HepG2 (cell line): ENCODE measurements around the gene GGT1. TPM values are rescaled to one million over a fixed set of nuclear protein-coding genes. Genes with fewer than 3 reads are reported as not detected.

Source experiments
- ATF7 ChIP-seq, 2 experiments: fragments of 450-650 bp in 1 of 2; sonication (generic) in 1 of 2; formaldehyde crosslinking in 1 of 2; IDR thresholded peaks; 2 replicates each; pipeline versions ENCODE4 v1.4.0 to v1.6.1; 2016 to 2020; ENCODE audit warnings: antibody characterized with exemption in 1 of 2, mild to moderate bottlenecking in 1 of 2, missing genetic modification reagents in 1 of 2
- GATAD1 ChIP-seq: IDR thresholded peaks from 2 replicates; pipeline ENCODE4 v1.6.1; 2016; ENCODE audit warnings: missing genetic modification reagents, missing compliant biosample characterization
- HNRNPL ChIP-seq: fragments of 200-400 bp; formaldehyde crosslinking; IDR thresholded peaks from 2 replicates; pipeline ENCODE4 v1.6.1; 2017; ENCODE audit warnings: mild to moderate bottlenecking, low read depth, low read length
- IKZF4 ChIP-seq: sonication (generic); formaldehyde crosslinking; IDR thresholded peaks from 2 replicates; pipeline ENCODE4 v1.5.1; 2020; ENCODE audit warnings: borderline replicate concordance, mild to moderate bottlenecking, low read depth, missing genetic modification reagents; ENCODE audit errors: not compliant biosample characterization
- KDM5B ChIP-seq: sonication (generic); formaldehyde crosslinking; IDR thresholded peaks from 2 replicates; pipeline ENCODE4 v1.4.0; 2020; ENCODE audit warnings: missing genetic modification reagents, mild to moderate bottlenecking, borderline replicate concordance
- MAX ChIP-seq: IDR thresholded peaks from 2 replicates; pipeline ENCODE4 v1.6.1; 2012; ENCODE audit warnings: inconsistent platforms
- MTERF4 ChIP-seq: sonication (generic); formaldehyde crosslinking; IDR thresholded peaks from 2 replicates; pipeline ENCODE4 v1.8.0; 2023; ENCODE audit warnings: mild to moderate bottlenecking, missing genetic modification reagents
- NCOA2 ChIP-seq: sonication (generic); formaldehyde crosslinking; IDR thresholded peaks from 2 replicates; pipeline ENCODE4 v1.8.0; 2022; ENCODE audit warnings: inconsistent platforms
- NFKB2 ChIP-seq: sonication (generic); formaldehyde crosslinking; IDR thresholded peaks from 2 replicates; pipeline ENCODE4 v1.4.0; 2020; ENCODE audit warnings: missing genetic modification reagents, borderline replicate concordance
- PAWR ChIP-seq: sonication (generic); formaldehyde crosslinking; IDR thresholded peaks from 2 replicates; pipeline ENCODE4 v1.4.0; 2020; ENCODE audit warnings: missing genetic modification reagents, mild to moderate bottlenecking, borderline replicate concordance
- PHB2 ChIP-seq: fragments of 450-650 bp; IDR thresholded peaks from 2 replicates; pipeline ENCODE4 v1.6.1; 2018; ENCODE audit not compliant: partially characterized antibody
- PHF20 ChIP-seq: sonication (generic); formaldehyde crosslinking; IDR thresholded peaks from 2 replicates; pipeline ENCODE4 v1.5.0; 2020; ENCODE audit warnings: mild to moderate bottlenecking, missing genetic modification reagents
- POLR2A ChIP-seq, 2 experiments: IDR thresholded peaks; 2 replicates each; pipeline ENCODE4 v1.6.1; 2011; ENCODE audit warnings: low read depth in 2 of 2, low read length in 2 of 2, mild to moderate bottlenecking in 1 of 2, moderate library complexity in 1 of 2; ENCODE audit not compliant: insufficient read depth in 1 of 2
- SP4 ChIP-seq: sonication (generic); formaldehyde crosslinking; IDR thresholded peaks from 2 replicates; pipeline ENCODE4 v1.8.1; 2023; ENCODE audit warnings: mild to moderate bottlenecking, missing genetic modification reagents
- TOPORS ChIP-seq: sonication (generic); formaldehyde crosslinking; IDR thresholded peaks from 2 replicates; pipeline ENCODE4 v1.8.0; 2023; ENCODE audit warnings: mild to moderate bottlenecking, missing genetic modification reagents
- YEATS4 ChIP-seq: sonication (generic); formaldehyde crosslinking; IDR thresholded peaks from 2 replicates; pipeline ENCODE4 v1.4.0; 2020; ENCODE audit warnings: missing genetic modification reagents, borderline replicate concordance
- ZBTB8A ChIP-seq: sonication (generic); formaldehyde crosslinking; IDR thresholded peaks from 2 replicates; pipeline ENCODE4 v1.4.0; 2020; ENCODE audit warnings: mild to moderate bottlenecking, low read depth, missing genetic modification reagents, borderline replicate concordance
- ZNF589 ChIP-seq: sonication (generic); formaldehyde crosslinking; conservative IDR thresholded peaks from 2 replicates; pipeline ENCODE4 v1.8.0; 2022; ENCODE audit warnings: mild to moderate bottlenecking, moderate library complexity, missing genetic modification reagents
- ZNF766 ChIP-seq: sonication (generic); formaldehyde crosslinking; IDR thresholded peaks from 2 replicates; pipeline ENCODE4 v1.5.0; 2020; ENCODE audit warnings: missing genetic modification reagents, borderline replicate concordance
- ZNF788 ChIP-seq: sonication (generic); formaldehyde crosslinking; IDR thresholded peaks from 2 replicates; pipeline ENCODE4 v1.5.0; 2020; ENCODE audit warnings: mild to moderate bottlenecking, missing genetic modification reagents, borderline replicate concordance
- polyA plus RNA-seq, 8 experiments: library from polyadenylated mRNA; depleted of rRNA in 3 of 8; stranded (reverse) in 7 of 8; unstranded in 1 of 8; fragments of >200 nt; fragmentation: Illumina TruSeq in 4 of 8; extraction: Trizol in 4 of 8; gene quantifications; 2 replicates each; pipeline versions ENCODE4 v1.2.1 to v1.2.3, GENCODE V29; 2011 to 2016; ENCODE audit warnings: low read depth in 4 of 8, missing spikeins in 1 of 8, mixed read lengths in 1 of 8; ENCODE audit not compliant: insufficient read depth in 1 of 8
- total RNA-seq, 5 experiments: library from RNA; depleted of rRNA; stranded (reverse); fragments of >200 nt; fragmentation: Illumina TruSeq; extraction: Trizol; gene quantifications; 2 replicates each; pipeline ENCODE4 v1.2.3, GENCODE V29; 2016; ENCODE audit warnings: low read depth in 1 of 5
- TF ChIP-seq, protein P1 (sequence below): IDR thresholded peaks from 2 replicates; pipeline ENCODE4 v1.6.1; 2018; ENCODE audit warnings: missing genetic modification reagents, mild to moderate bottlenecking, missing compliant biosample characterization
- TF ChIP-seq, protein P2 (sequence below): sonication (generic); formaldehyde crosslinking; IDR thresholded peaks from 2 replicates; pipeline ENCODE4 v1.5.0; 2020; ENCODE audit warnings: missing genetic modification reagents, mild to moderate bottlenecking, borderline replicate concordance
- TF ChIP-seq, protein P3 (sequence below): sonication (generic); formaldehyde crosslinking; IDR thresholded peaks from 2 replicates; pipeline ENCODE4 v1.9.0; 2021; ENCODE audit warnings: missing genetic modification reagents, borderline replicate concordance

Gene GGT1
- total and polyA plus RNA-seq, 2 of the 13 experiments (the other 11 are each of a cell fraction or from before 2014, with no cell fraction given) = 29.9 to 103 TPM

DNA sequence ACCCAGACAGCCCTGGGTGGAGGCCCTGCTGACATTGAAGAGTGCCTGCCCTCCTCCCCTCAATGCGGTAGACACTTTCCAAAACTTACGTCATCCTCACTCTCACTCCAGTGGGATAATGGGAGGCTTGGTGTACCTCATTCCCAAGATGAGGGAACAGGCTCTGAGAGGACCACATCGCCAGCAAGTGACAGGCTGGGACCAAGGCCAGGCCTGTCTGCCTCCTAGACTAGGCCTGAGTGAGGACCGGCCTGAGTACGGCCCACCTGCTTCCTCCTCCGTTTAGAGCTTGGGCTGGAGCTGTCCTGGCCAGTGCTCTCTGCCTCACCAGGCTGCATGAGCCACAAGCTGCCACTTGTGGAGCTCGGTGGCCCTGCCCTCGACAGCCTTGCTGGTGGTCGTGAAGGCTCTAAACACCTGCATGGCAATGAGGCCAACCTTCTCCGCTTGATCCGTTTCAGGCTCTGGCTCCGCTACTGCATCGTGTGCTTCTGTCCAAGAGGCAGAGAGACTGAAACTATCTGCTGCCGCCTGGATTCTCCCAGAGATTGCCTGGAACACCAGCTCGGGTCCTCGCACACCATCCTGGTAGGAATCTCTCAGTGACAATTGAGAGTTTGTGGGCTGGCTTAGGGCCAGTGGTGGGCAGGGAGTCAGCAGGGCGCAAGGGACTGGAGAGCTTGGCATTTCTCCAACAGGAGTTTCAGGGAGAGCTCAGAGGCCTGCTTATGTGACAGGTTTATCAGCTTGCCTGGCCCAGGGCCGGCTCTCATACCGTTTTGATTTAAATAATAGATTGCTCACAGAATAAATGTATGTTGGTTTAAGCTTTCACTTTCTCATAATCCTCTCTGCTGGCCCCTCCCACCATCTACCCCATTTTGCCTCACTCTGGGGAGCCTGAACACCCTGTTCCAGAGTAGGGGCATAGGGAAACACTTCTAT lies 19.5 kb upstream of the GGT1 start (continued):
- TF ChIP-seq, protein P1, sequence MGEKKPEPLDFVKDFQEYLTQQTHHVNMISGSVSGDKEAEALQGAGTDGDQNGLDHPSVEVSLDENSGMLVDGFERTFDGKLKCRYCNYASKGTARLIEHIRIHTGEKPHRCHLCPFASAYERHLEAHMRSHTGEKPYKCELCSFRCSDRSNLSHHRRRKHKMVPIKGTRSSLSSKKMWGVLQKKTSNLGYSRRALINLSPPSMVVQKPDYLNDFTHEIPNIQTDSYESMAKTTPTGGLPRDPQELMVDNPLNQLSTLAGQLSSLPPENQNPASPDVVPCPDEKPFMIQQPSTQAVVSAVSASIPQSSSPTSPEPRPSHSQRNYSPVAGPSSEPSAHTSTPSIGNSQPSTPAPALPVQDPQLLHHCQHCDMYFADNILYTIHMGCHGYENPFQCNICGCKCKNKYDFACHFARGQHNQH (CRISPR knock-in tag) = 0 out of 2 replicates have a peak, but pooled peaks have one; percentile 22
- TF ChIP-seq ZBTB8A (CRISPR knock-in tag) (peak; percentile 50; the same call in 1 of the 2 replicates), ZNF766 (peak; percentile 34; the same call in 1 of the 2 replicates), GATAD1 (no peak), PHB2 (no peak), POLR2A (IDR thresholded peaks at IDR 0.05; ENCODE audit: insufficient read depth in 1 of 2, low read depth in 2 of 2, low read length in 2 of 2) (peak in 1 of 2 experiments; percentile 44; a peak in 1 of 4 replicates), ZNF589 (CRISPR knock-in tag) (no peak), NFKB2 (CRISPR knock-in tag) (peak; percentile 13; the same call in 1 of the 2 replicates), PAWR (no peak), ATF7 (IDR thresholded peaks at IDR 0.05) (no peak), ATF7 (CRISPR knock-in tag; IDR thresholded peaks at IDR 0.05) (0 out of 2 replicates have a peak, but pooled peaks have one; percentile 23), ZNF788 (CRISPR knock-in tag) (0 out of 2 replicates have a peak, but pooled peaks have one; percentile 5), IKZF4 (CRISPR knock-in tag) (peak; percentile 29), MAX (peak; percentile 64), KDM5B (CRISPR knock-in tag) (peak; percentile 44; the same call in 1 of the 2 replicates), NCOA2 (no peak), TOPORS (CRISPR knock-in tag) (no peak), HNRNPL (0 out of 2 replicates have a peak, but pooled peaks have one; percentile 51), YEATS4 (peak; percentile 47; the same call in 1 of the 2 replicates), PHF20 (0 out of 2 replicates have a peak, but pooled peaks have one; percentile 47), SP4 (CRISPR knock-in tag) (0 out of 2 replicates have a peak, but pooled peaks have one; percentile 52), MTERF4 (no peak)
- TF ChIP-seq, protein P2, sequence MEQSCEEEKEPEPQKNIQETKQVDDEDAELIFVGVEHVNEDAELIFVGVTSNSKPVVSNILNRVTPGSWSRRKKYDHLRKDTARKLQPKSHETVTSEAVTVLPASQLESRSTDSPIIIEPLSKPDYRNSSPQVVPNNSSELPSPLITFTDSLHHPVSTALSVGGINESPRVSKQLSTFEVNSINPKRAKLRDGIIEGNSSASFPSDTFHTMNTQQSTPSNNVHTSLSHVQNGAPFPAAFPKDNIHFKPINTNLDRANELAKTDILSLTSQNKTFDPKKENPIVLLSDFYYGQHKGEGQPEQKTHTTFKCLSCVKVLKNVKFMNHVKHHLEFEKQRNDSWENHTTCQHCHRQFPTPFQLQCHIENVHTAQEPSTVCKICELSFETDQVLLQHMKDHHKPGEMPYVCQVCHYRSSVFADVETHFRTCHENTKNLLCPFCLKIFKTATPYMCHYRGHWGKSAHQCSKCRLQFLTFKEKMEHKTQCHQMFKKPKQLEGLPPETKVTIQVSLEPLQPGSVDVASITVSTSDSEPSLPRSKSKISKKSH (CRISPR knock-in tag) = 0 out of 2 replicates have a peak, but pooled peaks have one; percentile 66
- TF ChIP-seq, protein P3, sequence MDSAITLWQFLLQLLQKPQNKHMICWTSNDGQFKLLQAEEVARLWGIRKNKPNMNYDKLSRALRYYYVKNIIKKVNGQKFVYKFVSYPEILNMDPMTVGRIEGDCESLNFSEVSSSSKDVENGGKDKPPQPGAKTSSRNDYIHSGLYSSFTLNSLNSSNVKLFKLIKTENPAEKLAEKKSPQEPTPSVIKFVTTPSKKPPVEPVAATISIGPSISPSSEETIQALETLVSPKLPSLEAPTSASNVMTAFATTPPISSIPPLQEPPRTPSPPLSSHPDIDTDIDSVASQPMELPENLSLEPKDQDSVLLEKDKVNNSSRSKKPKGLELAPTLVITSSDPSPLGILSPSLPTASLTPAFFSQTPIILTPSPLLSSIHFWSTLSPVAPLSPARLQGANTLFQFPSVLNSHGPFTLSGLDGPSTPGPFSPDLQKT (CRISPR knock-in tag) = no peak
